ENCODE results near the gene DHX30.

DHX30 gene

GRCh38 chr3:47841786-47842349, 38.9 kb downstream of the DHX30 start:
- H3K4me3 ChIP-seq (ENCODE audit: low read length) = no peak overlapping the region
- no peak for TF ChIP-seq ZNF274 (IDR thresholded peaks at IDR 0.05; ENCODE audit: low read depth, low read length)

GRCh38 chr3:47846186-47846879, 43.4 kb downstream of the DHX30 start:
- no peak overlapping the region for H3K4me3 ChIP-seq (ENCODE audit: low read length)
- no peak for TF ChIP-seq ZNF274 (IDR thresholded peaks at IDR 0.05; ENCODE audit: low read depth, low read length)

GRCh38 chr3:47846880-47847248, 43.9 kb downstream of the DHX30 start:
- no peak for TF ChIP-seq ZNF274 (IDR thresholded peaks at IDR 0.05; ENCODE audit: low read depth, low read length)

GRCh38 chr3:47847260-47847659, 44.3 kb downstream of the DHX30 start:
- no peak overlapping the region for H3K4me3 ChIP-seq (ENCODE audit: low read length)
- no peak for TF ChIP-seq ZNF274 (IDR thresholded peaks at IDR 0.05; ENCODE audit: low read depth, low read length)

More at GRCh38 chr3:47846880-47847248, 43.9 kb downstream of the DHX30 start:
- H3K4me3 ChIP-seq (ENCODE audit: low read length) = no peak overlapping the region

GRCh38 chr3:47847801-47848518, 45.0 kb downstream of the DHX30 start:
- no peak overlapping the region for H3K4me3 ChIP-seq (ENCODE audit: low read length)
- TF ChIP-seq ZNF274 (IDR thresholded peaks at IDR 0.05; ENCODE audit: low read depth, low read length) = no peak

- TF ChIP-seq ZNF274 (IDR thresholded peaks at IDR 0.05; ENCODE audit: low read depth, low read length) = no peak
- no peak overlapping the region for H3K4me3 ChIP-seq (ENCODE audit: low read length)
Observed at GRCh38 chr3:47848599-47849117, 45.7 kb downstream of the DHX30 start.

GRCh38 chr3:47849186-47849698, 46.3 kb downstream of the DHX30 start:
- H3K4me3 ChIP-seq (ENCODE audit: low read length) = no peak overlapping the region
- TF ChIP-seq ZNF274 (IDR thresholded peaks at IDR 0.05; ENCODE audit: low read depth, low read length) = no peak

GRCh38 chr3:47849699-47850563, 47.0 kb downstream of the DHX30 start:
- no peak overlapping the region for H3K4me3 ChIP-seq (ENCODE audit: low read length)
- TF ChIP-seq ZNF274 (IDR thresholded peaks at IDR 0.05; ENCODE audit: low read depth, low read length) = no peak

GRCh38 chr3:47850564-47851410, 47.8 kb downstream of the DHX30 start:
- H3K4me3 ChIP-seq (ENCODE audit: low read length) = no peak overlapping the region
- TF ChIP-seq ZNF274 (IDR thresholded peaks at IDR 0.05; ENCODE audit: low read depth, low read length) = no peak

- no peak overlapping the region for H3K4me3 ChIP-seq (ENCODE audit: low read length)
- no peak for TF ChIP-seq ZNF274 (IDR thresholded peaks at IDR 0.05; ENCODE audit: low read depth, low read length)
Observed at GRCh38 chr3:47851888-47852603, 49.1 kb downstream of the DHX30 start.

GRCh38 chr3:47852604-47853602, 50.0 kb downstream of the DHX30 start:
- no peak for TF ChIP-seq ZNF274 (IDR thresholded peaks at IDR 0.05; ENCODE audit: low read depth, low read length)
- no peak overlapping the region for H3K4me3 ChIP-seq (ENCODE audit: low read length)
